LNCAP (cell line): ENCODE data around the gene AMZ1.

ENCODE experiments used
- CTCF ChIP-seq: fragments of 450-650 bp; IDR thresholded peaks from 2 replicates; pipeline ENCODE4 v1.5.1; 2017; ENCODE audit warnings: mild to moderate bottlenecking

Gene AMZ1

DNA sequence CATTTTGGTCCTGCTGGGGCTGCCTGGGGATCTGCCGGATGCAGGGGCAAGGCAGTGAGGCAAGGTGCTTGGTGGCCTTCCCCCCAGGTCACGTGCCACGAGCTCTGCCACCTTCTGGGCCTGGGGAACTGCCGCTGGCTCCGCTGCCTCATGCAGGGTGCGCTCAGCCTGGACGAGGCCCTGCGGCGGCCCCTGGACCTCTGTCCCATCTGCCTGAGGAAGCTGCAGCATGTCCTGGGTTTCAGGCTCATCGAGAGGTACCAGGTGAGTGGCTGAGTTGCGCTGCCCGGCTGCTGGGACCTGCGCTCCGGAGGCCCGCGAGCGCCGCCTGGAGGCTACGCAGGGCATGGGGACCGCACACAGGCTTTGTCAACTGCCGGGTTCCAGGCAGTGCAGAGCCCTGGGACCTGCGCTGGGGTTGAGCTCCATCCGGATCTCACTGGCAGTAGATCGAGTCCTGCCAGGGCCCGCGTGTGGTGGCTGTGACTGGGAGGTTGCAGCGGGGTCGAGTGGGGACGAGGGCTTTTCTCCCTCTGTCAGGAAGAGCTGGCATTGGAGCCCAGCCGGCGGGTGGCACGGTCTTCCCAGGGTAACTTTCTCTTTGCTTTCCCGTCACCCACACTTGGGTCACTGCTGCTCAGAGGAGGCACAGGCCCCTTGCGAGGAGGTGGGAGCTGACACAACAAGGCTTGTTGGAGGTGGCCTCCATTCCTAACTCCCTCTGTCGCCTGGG is 21.7 kb downstream of the AMZ1 start:
- TF ChIP-seq CTCF: peak; percentile 74

DNA sequence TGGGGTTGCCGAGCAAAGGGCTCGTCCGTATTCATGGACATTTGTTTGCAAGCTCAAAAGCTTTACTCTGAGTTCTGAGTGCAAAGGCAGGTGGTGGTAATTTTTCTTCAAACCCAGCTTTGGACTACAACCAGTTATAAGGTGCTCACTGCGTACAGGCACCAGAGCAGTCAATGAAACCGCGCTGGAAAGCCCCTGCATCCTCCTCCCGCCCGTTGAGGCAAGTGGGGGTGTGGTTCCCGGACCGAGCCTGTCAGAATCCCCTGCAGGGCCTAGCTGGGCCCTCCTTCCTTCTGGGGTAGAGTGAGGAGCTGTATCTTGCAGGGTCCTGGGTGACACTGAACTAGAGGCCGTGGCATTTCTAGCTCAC is 22.3 kb downstream of the AMZ1 start:
- no peak for TF ChIP-seq CTCF

DNA sequence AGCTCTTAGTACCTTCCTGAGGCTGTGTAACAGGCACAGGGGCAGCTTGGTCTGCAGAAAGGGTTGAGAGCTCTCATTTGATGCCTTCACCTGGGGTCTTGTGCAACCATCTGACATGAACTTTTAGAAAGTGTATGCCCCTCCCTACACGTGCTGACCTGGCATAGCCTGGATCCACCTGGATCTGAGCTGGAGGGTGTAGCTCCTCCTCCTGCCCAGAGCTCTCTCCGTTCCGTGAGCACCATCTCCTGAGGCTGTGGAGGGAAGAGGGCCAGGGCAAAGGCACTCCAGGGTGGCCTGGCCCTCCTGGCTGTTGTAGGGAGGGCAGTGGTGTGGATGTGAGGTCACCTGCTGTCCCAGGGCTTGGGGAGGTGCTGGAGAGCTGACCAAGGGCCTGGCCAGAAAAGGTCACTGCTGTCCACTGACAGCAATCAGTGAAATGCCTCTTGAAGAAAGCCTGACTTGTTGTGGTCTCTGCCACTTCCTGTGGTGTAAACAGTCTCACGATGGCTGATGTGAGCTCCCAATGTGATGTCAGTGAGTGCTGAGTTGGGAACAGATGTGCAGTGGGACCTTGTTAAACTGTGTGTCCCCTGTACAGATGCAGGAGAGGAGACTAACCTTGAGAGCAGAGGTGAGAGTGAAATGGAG is 23.0 kb downstream of the AMZ1 start:
- no peak for TF ChIP-seq CTCF

GRCh38 chr7:2711895-2712675 is 24.1 kb downstream of the AMZ1 start:
- TF ChIP-seq CTCF: no peak

- TF ChIP-seq CTCF: no peak
These were observed 25.4 kb downstream of the AMZ1 start for GRCh38 chr7:2713370-2713769.

- no peak for TF ChIP-seq CTCF
These were observed 26.0 kb downstream of the AMZ1 start for GRCh38 chr7:2713978-2714377.

DNA sequence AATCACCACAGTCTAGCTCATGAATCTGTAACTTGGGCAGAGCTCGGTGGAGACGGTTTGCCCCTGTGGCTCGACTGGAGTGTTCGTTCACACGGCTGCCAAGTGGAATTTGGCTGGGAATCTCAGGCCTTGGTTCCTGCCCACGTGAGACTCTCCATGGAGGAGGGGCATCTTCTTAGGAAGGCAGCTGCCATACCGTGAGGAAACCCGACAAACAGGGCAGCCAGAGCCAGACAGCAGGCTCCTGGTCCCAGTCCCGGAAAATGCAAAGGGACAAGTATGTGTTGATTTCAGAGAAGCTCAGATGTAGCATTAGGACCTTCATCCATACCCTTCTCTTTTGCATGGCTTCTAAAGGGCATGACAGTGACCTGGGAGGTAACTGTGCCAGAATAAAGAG is 26.6 kb downstream of the AMZ1 start:
- TF ChIP-seq CTCF: no peak
